ENCODE data around the gene RPS6KA5. TPM values are rescaled to one million over a fixed set of nuclear protein-coding genes. Genes with fewer than 3 reads are reported as not detected.
"Not testable (repeated sequence)": the region's sequence is repeated elsewhere in the genome, so short reads cannot be mapped to it uniquely, and the experiment has no call there.

RPS6KA5 gene
- total RNA-seq: 10 to 100 TPM in 1 of 4 donors, 1 to 10 TPM in 3; 3.1 to 10.5 (median 8.1) TPM

GRCh38 chr14:91060351-91061055 is at the start of gene RPS6KA5:
RPS6KA5 (minus strand) TSS chr14:91060641; CDS start chr14:91060434, 207 bp downstream.
- H3K27ac ChIP-seq: peak within 1 kb of the TSS; percentile 96 to 99 (median 98)
- peak; percentile 99 for DNase-seq
- no peaks in the 10 kb centered on the region for H3K36me3 ChIP-seq
- H3K4me3 ChIP-seq: peak within 1 kb of the TSS; percentile 91 to 96 (median 94)
- intact Hi-C loops (cut with DNase I): no loop called here
- TF ChIP-seq CTCF (IDR thresholded peaks at IDR 0.05) (peak in 4 of 6 experiments; percentile 33 to 47 (median 44)), POLR2A (IDR thresholded peaks at IDR 0.05) (peak in 3 of 4 donors; percentile 93 to 95 (median 93))
- WGBS, 2 donors: 0 to 1% methylated on average over 18 to 20 of the region's 71 CpGs
- peaks cover 0 to 58% (median 29%) of the 10 kb centered on the region in 3 donors for H3K4me1 ChIP-seq
- H3K9me3 ChIP-seq: no peaks in the 10 kb centered on the region
- H3K27me3 ChIP-seq: no peaks in the 10 kb centered on the region

DNA sequence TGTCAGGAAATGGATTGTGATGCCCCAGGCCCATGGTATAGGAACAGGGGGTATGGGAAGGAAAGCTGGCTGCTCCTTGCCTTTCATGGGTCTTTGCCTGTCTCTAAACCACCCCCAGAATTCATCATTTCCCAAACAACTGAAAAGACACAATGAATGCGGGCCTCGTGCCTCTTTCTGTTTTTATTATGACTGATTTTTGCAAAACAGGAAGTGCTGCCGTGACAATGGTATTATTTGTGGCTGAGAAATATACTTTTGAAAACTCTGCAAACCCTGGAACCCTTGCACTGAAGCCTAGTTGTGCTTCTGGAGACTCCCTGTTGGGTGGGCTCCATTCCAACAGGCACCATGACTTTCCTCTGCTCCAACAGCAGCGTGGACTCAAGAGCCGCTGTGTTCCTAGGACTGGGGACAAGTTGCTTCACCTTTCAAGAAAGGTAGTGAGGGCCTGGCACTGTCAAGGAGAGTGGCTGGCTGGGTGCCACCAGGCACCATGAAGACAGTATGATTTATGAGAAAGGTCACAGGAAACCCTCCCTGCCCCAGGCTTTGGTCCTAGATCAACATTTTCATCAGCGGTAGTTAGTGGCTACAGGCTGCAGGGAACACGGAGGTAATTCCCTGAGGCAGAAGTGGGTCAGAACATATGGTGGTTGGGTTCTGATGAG is 48.6 kb upstream of the RPS6KA5 start:
- H3K27ac ChIP-seq: peak overlapping the region; percentile 46 to 81 (median 78)
- no peaks in the 10 kb centered on the region for H3K27me3 ChIP-seq
- H3K36me3 ChIP-seq: no peaks in the 10 kb centered on the region
- TF ChIP-seq CTCF (IDR thresholded peaks at IDR 0.05) (no peak), POLR2A (IDR thresholded peaks at IDR 0.05) (no peak)
- no peak overlapping the region for H3K4me3 ChIP-seq
- DNase-seq: no peak
- 27 to 40% methylated on average over 4 to 7 of the region's 7 CpGs for WGBS, 2 donors
- H3K9me3 ChIP-seq: no peaks in the 10 kb centered on the region
- intact Hi-C loops (cut with DNase I): no loop called here
- H3K4me1 ChIP-seq: peaks cover 16 to 52% (median 35%) of the 10 kb centered on the region in 3 donors

DNA sequence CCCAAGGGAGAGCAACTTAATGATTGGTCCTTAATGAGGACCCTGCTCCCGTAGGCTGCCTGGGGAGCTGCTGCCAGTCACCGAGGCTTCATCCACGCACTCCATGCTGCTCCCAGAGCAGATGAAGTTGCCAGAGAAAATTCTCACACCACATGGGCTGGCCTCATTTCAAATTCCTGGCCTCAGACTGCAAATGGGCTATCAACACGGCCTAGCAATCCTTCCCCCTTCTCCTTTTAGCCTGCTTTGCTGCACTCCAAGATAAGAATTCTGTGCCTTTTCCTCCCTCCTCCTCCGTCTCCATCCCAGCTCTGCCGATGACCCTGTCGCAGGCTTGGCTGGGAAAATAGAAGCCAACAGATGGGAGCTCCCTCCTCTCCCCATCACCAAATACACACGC is 42.7 kb upstream of the RPS6KA5 start:
- Histone ChIP-seq H3K4me1 (peaks cover 0 to 4% (median 0%) of the 10 kb centered on the region in 3 donors), H3K27ac (peak overlapping the region in 1 of 4 donors; percentile 25), H3K9me3 (no peaks in the 10 kb centered on the region), H3K36me3 (no peaks in the 10 kb centered on the region), H3K27me3 (no peaks in the 10 kb centered on the region), H3K4me3 (no peak overlapping the region)
- TF ChIP-seq POLR2A (IDR thresholded peaks at IDR 0.05) (no peak), CTCF (IDR thresholded peaks at IDR 0.05) (no peak)
- intact Hi-C loops (cut with DNase I): no loop called here
- WGBS, 2 donors: 76 to 80% methylated on average over 6 to 8 of the region's 8 CpGs
- DNase-seq: no peak

GRCh38 chr14:91100102-91100501 is 39.7 kb upstream of the RPS6KA5 start:
- no peaks in the 10 kb centered on the region for H3K27me3 ChIP-seq
- TF ChIP-seq CTCF (IDR thresholded peaks at IDR 0.05): no peak
- no peak for TF ChIP-seq POLR2A (IDR thresholded peaks at IDR 0.05)
- H3K36me3 ChIP-seq: no peaks in the 10 kb centered on the region
- H3K4me3 ChIP-seq: no peak overlapping the region
- H3K4me1 ChIP-seq: peaks cover 0 to 4% (median 0%) of the 10 kb centered on the region in 3 donors
- WGBS, 2 donors: 74 to 80% methylated on average over 5 of the region's 5 CpGs
- intact Hi-C loops (cut with DNase I): no loop called here
- H3K27ac ChIP-seq: no peak overlapping the region
- no peaks in the 10 kb centered on the region for H3K9me3 ChIP-seq
- no peak for DNase-seq

DNA sequence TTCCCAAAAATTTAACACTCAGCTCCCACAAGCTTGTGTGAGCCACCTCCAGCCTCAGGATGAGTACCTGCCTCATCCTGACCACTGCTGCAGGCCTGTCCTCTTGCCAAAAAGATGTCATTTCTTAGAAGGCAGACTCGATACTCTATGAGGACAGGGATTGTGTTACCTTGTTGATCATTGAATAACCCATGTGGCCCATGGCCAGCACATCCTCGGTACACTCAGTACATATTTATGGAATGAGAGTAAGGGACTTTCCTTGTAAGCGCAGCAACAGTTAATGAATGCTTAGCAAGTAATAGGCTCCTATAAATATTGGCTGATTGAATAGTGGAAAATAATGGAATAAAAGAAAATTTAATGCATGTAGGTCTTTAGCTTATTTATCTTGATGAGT is 38.1 kb upstream of the RPS6KA5 start:
- TF ChIP-seq POLR2A (IDR thresholded peaks at IDR 0.05): no peak
- H3K27ac ChIP-seq: no peak overlapping the region
- H3K27me3 ChIP-seq: no peaks in the 10 kb centered on the region
- intact Hi-C loops (cut with DNase I): no loop called here
- H3K9me3 ChIP-seq: no peaks in the 10 kb centered on the region
- no peak overlapping the region for H3K4me3 ChIP-seq
- H3K36me3 ChIP-seq: no peaks in the 10 kb centered on the region
- DNase-seq: no peak
- 44 to 55% methylated on average over 3 of the region's 3 CpGs for WGBS, 2 donors
- peaks cover 0 to 4% (median 0%) of the 10 kb centered on the region in 3 donors for H3K4me1 ChIP-seq

DNA sequence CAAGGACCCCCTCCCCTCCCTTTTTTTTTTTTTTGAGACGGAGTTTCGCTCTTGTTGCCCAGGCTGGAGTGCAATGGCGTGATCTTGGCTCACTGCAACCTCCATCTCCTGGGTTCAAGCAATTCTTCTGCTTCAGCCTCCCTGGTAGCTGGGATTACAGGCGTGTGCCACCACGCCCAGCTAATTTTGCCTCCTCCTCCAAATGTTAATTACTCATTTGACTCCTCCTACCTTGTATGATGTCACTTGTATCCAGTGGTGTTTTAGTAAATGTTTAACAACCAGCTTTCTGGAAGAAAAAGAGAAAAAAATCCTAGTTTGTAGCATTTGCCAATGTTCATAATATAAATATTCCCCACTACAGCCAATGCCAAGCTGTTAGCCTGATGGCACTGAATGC is 37.2 kb upstream of the RPS6KA5 start:
- H3K9me3 ChIP-seq; intact Hi-C loops (cut with DNase I); DNase-seq; H3K4me3 ChIP-seq; H3K36me3 ChIP-seq; H3K4me1 ChIP-seq; H3K27me3 ChIP-seq; H3K27ac ChIP-seq: not testable (repeated sequence)
- WGBS, 2 donors: 89 to 92% methylated on average over 5 of the region's 5 CpGs
